Caco-2 (cell line): ENCODE results near the gene ADCY4. TPM values are rescaled to one million over a fixed set of nuclear protein-coding genes. Genes with fewer than 3 reads are reported as not detected.

Source experiments
- Bru-seq: library from RNA; stranded (reverse); fragments of 400-500 nt; gene quantifications from one replicate; lab custom pipeline; 2021; lab: Mats Ljungman, UMichigan
- BruChase-seq, 2 experiments: library from RNA; stranded (reverse); fragments of 400-500 nt; gene quantifications; one replicate each; lab custom pipeline; 2021; lab: Mats Ljungman, UMichigan
- BruUV-seq: library from RNA; stranded (reverse); fragments of 400-500 nt; replicated peaks from 2 replicates; lab custom pipeline; 2021; lab: Mats Ljungman, UMichigan
- CTCF ChIA-PET: fragments of 300-600 bp; sonication (Branson Sonifier 250); formaldehyde crosslinking; loops from one replicate; lab custom pipeline; 2022; ENCODE audit warnings: antibody characterized with exemption; lab: Charles Lee
- POLR2A ChIA-PET: fragments of 300-600 bp; sonication (Branson Sonifier 250); formaldehyde crosslinking; loops from one replicate; lab custom pipeline; 2022; ENCODE audit warnings: antibody characterized with exemption; lab: Charles Lee
- DNase-seq, 2 experiments: peaks; one replicate each; pipeline versions ENCODE4 v3.0.0 to v3.0.0-alpha.2; 2020 to 2022
- H3K27me3 ChIP-seq: replicated peaks from 2 replicates; pipeline ENCODE4 v1.6.0; 2011; ENCODE audit warnings: low read length; ENCODE audit not compliant: control insufficient read depth, insufficient read depth
- H3K36me3 ChIP-seq: 2 replicates; pipeline ENCODE4 v1.5.1; 2011; ENCODE audit warnings: low read length; ENCODE audit not compliant: control insufficient read depth, insufficient read depth
- H3K4me1 ChIP-seq: fragments of 250-450 bp; sonication (Bioruptor Pico); 2 replicates; pipeline ENCODE4 v1.5.1; 2020; ENCODE audit warnings: mild to moderate bottlenecking
- H3K4me3 ChIP-seq: 2 replicates; pipeline ENCODE4 v1.5.1; 2011; ENCODE audit warnings: low read depth, mild to moderate bottlenecking, control low read depth, low read length
- H3K9me3 ChIP-seq: fragments of 250-450 bp; sonication (Bioruptor Pico); 2 replicates; pipeline ENCODE4 v1.5.1; 2020; ENCODE audit warnings: mild to moderate bottlenecking, moderate library complexity
- H3K27ac Mint-ChIP-seq: one replicate; pipeline ENCODE4 v1.8.0; 2022; ENCODE audit warnings: mixed read lengths; ENCODE audit not compliant: unreplicated experiment
- H3K27me3 Mint-ChIP-seq: one replicate; pipeline ENCODE4 v1.8.0; 2022; ENCODE audit warnings: mixed read lengths; ENCODE audit not compliant: insufficient read depth, unreplicated experiment
- H3K36me3 Mint-ChIP-seq: one replicate; pipeline ENCODE4 v1.8.0; 2022; ENCODE audit warnings: mild to moderate bottlenecking, mixed read lengths; ENCODE audit not compliant: insufficient read depth, unreplicated experiment
- H3K4me1 Mint-ChIP-seq: one replicate; pipeline ENCODE4 v1.8.0; 2022; ENCODE audit warnings: low read depth, mixed read lengths; ENCODE audit not compliant: unreplicated experiment
- H3K4me3 Mint-ChIP-seq: one replicate; pipeline ENCODE4 v1.8.0; 2022; ENCODE audit warnings: mild to moderate bottlenecking, moderate library complexity, mixed read lengths; ENCODE audit not compliant: unreplicated experiment
- H3K9me3 Mint-ChIP-seq: one replicate; pipeline ENCODE4 v1.8.0; 2022; ENCODE audit warnings: mixed read lengths; ENCODE audit not compliant: unreplicated experiment
- intact Hi-C: fragments of 100-400 bp; cut with micrococcal nuclease; formaldehyde crosslinking; loops from one replicate; pipeline ENCODE4 v1.10.0; 2022; ENCODE audit not compliant: unreplicated experiment
- long read RNA-seq: library from polyadenylated mRNA; stranded (forward); transcript quantifications from one replicate; pipeline ENCODE4 v2.0.0, GENCODE V29; 2022
- total RNA-seq: library from RNA; stranded (reverse); gene quantifications from 2 replicates; pipeline ENCODE4 v1.2.3, GENCODE V29; 2022
- TF ChIP-seq, protein P1 (sequence below), 2 experiments: fragments of 200-600 bp in 1 of 2; IDR thresholded peaks; 1 replicate in 1 of 2; 2 replicates in 1 of 2; pipeline versions ENCODE4 v1.5.1 to v1.8.0; 2011 to 2022; ENCODE audit warnings: antibody characterized with exemption in 1 of 2, control low read depth in 1 of 2, inconsistent platforms in 1 of 2, low read depth in 1 of 2, low read length in 1 of 2, mild to moderate bottlenecking in 1 of 2, moderate library complexity in 1 of 2; ENCODE audit not compliant: insufficient read depth in 1 of 2, severe bottlenecking in 1 of 2, unreplicated experiment in 1 of 2

ADCY4 gene
- total RNA-seq (0.57 and 0.60 TPM in 2 replicates), Bru-seq, nascent RNA (percentile 13 among the genes with signal in this experiment), BruChase-seq, experiment 1, labeled RNA remaining after a 2-hour chase (percentile 15 among the genes with signal in this experiment), BruChase-seq, experiment 2, labeled RNA remaining after a 6-hour chase (percentile 6 among the genes with signal in this experiment)
- long read RNA-seq, partial matches to known transcripts: 0 of 1 reads
- long read RNA-seq, other reads (novel, unspliced or antisense): 1 of 1 reads

DNA sequence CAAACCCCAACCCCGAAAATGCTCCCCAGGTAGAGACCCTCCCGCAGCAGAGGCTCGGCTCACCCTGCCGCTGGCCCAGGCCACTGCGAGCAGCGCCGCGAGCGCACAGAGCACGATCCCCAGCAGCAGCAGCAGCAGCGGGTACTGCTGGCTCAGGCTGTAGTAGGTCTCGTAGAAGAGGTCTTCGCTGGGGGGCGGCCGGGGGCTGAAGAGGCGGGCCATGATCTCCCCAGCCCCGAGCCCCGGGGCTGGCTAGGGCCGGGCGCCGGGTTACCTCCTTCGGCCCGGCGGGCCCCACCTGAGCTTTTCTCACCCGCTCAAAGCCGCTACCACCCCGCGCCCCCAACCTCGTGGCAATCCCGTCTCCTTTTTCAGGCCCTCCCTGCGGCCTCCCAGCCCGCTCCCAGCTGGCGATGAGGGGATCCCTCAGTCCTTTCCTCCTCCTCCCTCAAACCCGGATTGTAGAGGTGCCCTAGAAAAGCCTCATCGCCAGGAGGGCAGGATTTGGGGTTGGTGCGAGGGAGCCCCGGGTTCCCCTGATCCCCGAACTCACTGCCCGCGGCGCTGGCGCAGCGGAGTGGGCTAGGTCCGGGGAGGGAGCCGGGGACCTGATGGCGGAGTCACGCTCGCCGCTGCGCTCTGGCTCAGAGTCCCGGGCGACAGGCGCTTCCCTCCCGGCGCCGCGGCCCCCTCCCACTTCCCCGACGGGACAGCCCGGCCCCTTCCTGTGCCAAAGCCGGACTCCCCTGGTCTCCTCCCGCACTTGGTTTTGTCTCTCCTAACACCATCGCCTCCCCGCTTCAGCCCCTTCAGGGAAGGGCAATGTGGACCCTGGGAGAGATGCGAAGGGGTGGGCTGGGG lies at the start of gene ADCY4:
ADCY4 (minus strand) TSS at position 641 of the 861 bp plus-strand sequence; CDS start at position 222, 419 bp downstream.
- Histone ChIP-seq H3K36me3 (no peaks in the 10 kb centered on the region), H3K4me3 (no peak within 1 kb of the TSS), H3K9me3 (no peaks in the 10 kb centered on the region), H3K27me3 (no peaks in the 10 kb centered on the region), H3K4me1 (peaks cover 15% of the 10 kb centered on the region)
- H3K9me3 Mint-ChIP-seq: no peaks in the 10 kb centered on the region
- H3K4me1 Mint-ChIP-seq: peaks cover 7% of the 10 kb centered on the region
- H3K4me3 Mint-ChIP-seq: no peak within 1 kb of the TSS
- TF ChIP-seq, protein P1, sequence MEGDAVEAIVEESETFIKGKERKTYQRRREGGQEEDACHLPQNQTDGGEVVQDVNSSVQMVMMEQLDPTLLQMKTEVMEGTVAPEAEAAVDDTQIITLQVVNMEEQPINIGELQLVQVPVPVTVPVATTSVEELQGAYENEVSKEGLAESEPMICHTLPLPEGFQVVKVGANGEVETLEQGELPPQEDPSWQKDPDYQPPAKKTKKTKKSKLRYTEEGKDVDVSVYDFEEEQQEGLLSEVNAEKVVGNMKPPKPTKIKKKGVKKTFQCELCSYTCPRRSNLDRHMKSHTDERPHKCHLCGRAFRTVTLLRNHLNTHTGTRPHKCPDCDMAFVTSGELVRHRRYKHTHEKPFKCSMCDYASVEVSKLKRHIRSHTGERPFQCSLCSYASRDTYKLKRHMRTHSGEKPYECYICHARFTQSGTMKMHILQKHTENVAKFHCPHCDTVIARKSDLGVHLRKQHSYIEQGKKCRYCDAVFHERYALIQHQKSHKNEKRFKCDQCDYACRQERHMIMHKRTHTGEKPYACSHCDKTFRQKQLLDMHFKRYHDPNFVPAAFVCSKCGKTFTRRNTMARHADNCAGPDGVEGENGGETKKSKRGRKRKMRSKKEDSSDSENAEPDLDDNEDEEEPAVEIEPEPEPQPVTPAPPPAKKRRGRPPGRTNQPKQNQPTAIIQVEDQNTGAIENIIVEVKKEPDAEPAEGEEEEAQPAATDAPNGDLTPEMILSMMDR (IDR thresholded peaks at IDR 0.05; ENCODE audit: insufficient read depth in 1 of 2, low read depth in 1 of 2, low read length in 1 of 2, severe bottlenecking in 1 of 2, unreplicated experiment in 1 of 2): no peak
- ChIA-PET CTCF (interaction anchor here (1.5 to 3.0 kb wide), 4 partner anchors 31 to 96 kb away, joined by 5 to 90 read pairs (median 13); partner anchors contain the start of genes CBLN3, KHNYN and TINF2), POLR2A (no interaction called here)
- no peak for DNase-seq
- no TSS peak for BruUV-seq
- peaks cover 7% of the 10 kb centered on the region for H3K36me3 Mint-ChIP-seq
- no peak within 1 kb of the TSS for H3K27ac Mint-ChIP-seq
- H3K27me3 Mint-ChIP-seq: no peaks in the 10 kb centered on the region
- intact Hi-C loops: no loop called here

DNA sequence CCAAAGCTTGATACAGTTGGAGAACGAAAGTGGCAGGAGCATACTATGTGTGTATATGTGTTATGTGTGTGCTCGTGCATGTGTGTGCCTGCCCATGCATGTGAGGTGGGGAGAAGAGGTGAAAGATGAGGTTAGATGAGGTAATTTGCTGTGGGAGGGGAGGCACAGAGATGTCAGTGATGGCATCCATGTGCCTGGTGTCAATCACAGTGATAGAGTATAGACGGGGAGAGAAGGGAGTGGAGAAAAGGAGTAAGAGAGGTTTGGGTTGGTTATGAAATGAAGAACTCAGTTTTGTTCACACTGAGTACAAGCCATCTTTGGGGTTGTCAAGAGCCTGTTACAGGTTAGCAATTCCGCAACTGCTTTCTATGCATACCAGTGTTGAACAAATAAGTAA lies 49.3 kb upstream of the ADCY4 start:
- Mint-ChIP-seq H3K36me3 (no peaks in the 10 kb centered on the region), H3K4me3 (no peak overlapping the region), H3K4me1 (peaks cover 3% of the 10 kb centered on the region), H3K27ac (no peak overlapping the region), H3K9me3 (no peaks in the 10 kb centered on the region), H3K27me3 (no peaks in the 10 kb centered on the region)
- H3K4me1 ChIP-seq: no peaks in the 10 kb centered on the region
- no peaks in the 10 kb centered on the region for H3K27me3 ChIP-seq
- TF ChIP-seq, protein P1 (IDR thresholded peaks at IDR 0.05; ENCODE audit: insufficient read depth in 1 of 2, low read depth in 1 of 2, low read length in 1 of 2, severe bottlenecking in 1 of 2, unreplicated experiment in 1 of 2): no peak
- H3K36me3 ChIP-seq: no peaks in the 10 kb centered on the region
- H3K4me3 ChIP-seq: no peak overlapping the region
- no peaks in the 10 kb centered on the region for H3K9me3 ChIP-seq
- ChIA-PET POLR2A (no interaction called here), CTCF (no interaction called here)
- DNase-seq: no peak
- intact Hi-C loops: no loop called here
- no TSS peak for BruUV-seq

DNA sequence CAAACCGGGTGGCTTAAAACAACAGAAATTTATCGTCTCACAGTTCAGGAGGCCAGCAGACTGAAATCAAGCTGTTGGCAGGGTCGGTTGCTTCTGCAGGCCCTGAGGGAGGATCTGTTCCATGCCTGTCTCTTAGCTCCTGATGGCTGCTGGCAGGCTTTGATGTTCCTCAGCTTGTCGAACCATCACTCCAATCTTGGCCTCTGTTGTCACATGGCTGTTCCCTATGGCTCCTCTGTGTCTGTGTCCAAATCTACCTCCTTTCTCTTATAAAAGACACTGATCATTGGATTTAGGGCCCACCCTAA lies 47.1 kb upstream of the ADCY4 start:
- Histone ChIP-seq H3K4me1 (no peaks in the 10 kb centered on the region), H3K9me3 (no peaks in the 10 kb centered on the region), H3K36me3 (no peaks in the 10 kb centered on the region), H3K27me3 (no peaks in the 10 kb centered on the region), H3K4me3 (no peak overlapping the region)
- TF ChIP-seq, protein P1 (IDR thresholded peaks at IDR 0.05; ENCODE audit: insufficient read depth in 1 of 2, low read depth in 1 of 2, low read length in 1 of 2, severe bottlenecking in 1 of 2, unreplicated experiment in 1 of 2): no peak
- no peak for DNase-seq
- Mint-ChIP-seq H3K27ac (no peak overlapping the region), H3K9me3 (no peaks in the 10 kb centered on the region), H3K27me3 (no peaks in the 10 kb centered on the region), H3K4me3 (no peak overlapping the region), H3K4me1 (no peaks in the 10 kb centered on the region), H3K36me3 (no peaks in the 10 kb centered on the region)
- intact Hi-C loops: no loop called here
- BruUV-seq: no TSS peak
- CTCF ChIA-PET: interaction anchor here (1.3 to 1.7 kb wide), 2 partner anchors 9 to 50 kb away, joined by 5 to 6 read pairs; no protein-coding TSS in a partner anchor
- POLR2A ChIA-PET: no interaction called here
